ENCODE measurements around the gene SIPA1L3.

- TF ChIP-seq CTCF (IDR thresholded peaks at IDR 0.05; ENCODE audit: poor library complexity) = no peak
- TF ChIP-seq EZH2 (IDR thresholded peaks at IDR 0.05; ENCODE audit: borderline replicate concordance) = no peak
These were observed 316.1 kb downstream of the SIPA1L3 start for GRCh38 chr19:38223119-38223523.
